ENCODE data around the gene SNCA. TPM values are rescaled to one million over a fixed set of nuclear protein-coding genes. Genes with fewer than 3 reads are reported as not detected.

SNCA gene
- total RNA-seq, 2 donors from 2014 or later: 10.0 to 12.7 TPM

DNA sequence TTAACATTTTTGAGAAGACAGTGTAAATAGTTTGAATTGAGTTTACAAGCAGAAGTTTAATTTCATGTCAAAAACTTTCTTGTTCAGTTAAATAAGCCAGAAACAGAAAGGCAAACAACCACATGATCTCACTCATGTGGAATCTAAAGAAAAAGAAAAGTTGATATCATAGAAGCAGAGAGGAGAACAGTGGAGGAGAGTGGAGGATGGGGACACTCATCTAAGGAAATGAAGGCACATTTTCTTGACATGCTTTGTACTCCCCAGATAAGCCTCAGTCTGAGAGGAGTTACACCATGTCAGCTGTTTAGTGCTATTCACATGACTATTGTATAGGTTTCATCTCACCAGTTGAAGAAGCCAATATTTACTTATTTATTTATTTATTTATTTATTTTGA lies 13.5 kb downstream of the SNCA start:
- intact Hi-C loops (cut with DNase I): no loop called here
- peak in 1 of 2 donors; percentile 47 for ATAC-seq
- no peak for DNase-seq

DNA sequence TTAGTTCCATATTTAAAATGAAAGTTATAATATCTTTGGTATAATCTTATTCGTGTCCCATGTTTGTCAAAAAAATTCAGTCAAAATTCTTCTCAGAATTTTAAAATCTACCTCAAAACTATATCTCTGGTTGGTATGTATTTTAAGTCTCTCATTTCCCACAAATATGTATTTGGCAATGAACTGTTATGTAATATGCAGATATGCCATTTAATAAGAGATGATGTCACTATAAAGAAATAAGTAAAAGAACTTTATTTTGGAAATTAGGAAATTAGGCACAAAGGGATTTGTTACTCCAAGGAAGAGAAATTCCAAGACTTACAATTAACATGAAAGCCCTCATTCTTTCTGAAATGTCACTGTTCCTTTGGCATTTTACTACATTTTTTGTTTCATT lies 15.3 kb downstream of the SNCA start:
- intact Hi-C loops (cut with DNase I): no loop called here
- DNase-seq (no peak), ATAC-seq (no peak)

DNA sequence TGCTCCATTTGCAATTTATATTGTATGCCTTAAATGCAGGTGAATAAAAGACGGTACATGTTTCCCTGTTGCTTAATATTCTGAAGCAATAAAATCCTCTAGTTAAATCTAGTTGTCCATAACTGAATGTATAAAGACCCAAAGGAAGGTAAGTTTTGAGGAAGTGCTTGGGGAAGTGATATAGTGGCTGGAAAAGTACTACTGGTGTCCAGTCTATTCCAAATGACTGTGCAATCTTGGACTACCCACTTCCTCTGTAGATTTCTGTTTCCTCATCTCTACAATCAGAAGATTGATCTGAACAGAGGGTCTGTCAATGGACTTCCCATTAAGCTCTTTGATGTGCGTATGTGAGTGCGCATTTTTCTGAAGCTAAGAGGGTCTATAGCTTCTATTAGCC lies 17.0 kb downstream of the SNCA start:
- no peak for DNase-seq
- intact Hi-C loops (cut with DNase I): no loop called here

DNA sequence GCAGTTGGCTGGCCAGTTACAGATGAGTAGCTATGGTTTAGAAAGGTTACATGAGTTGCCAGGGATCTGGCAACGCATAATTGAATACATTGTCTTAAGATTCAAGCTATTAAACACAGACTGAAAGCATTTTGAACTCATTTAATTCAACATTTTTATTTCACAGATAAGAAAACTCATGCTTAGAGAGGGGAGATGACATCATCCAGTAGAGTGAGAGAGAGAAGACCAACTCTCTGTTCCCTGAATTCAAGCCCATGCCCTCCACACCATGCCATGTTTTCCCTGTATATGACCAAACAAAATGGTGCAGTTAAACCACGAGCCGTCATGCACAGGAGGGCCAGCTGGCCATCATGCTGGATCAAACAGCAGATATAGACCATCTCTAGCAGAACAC lies 22.6 kb downstream of the SNCA start:
- no peak for ATAC-seq
- DNase-seq: no peak
- intact Hi-C loops (cut with DNase I): no loop called here

More for the DNA sequence above, 17.0 kb downstream of the SNCA start:
- ATAC-seq: no peak

DNA sequence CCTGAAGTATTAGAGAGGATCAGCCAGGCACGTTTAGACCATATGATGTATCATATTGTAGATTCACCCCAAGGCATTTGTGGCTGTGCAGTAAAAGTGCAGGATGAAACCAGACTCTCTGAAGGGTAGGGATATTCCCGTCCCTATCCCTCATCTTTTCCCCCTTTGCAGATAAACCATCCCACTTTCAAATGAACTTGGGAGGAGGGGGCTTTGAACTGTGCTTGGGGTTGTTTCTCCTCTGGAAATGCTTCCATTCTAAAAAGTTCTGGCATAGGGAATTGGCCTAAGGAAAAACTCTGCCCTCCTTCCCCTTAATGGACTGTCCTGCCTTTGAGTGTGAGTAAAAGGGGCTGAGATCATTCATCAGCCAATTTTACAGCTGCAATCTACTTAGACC lies 23.8 kb downstream of the SNCA start:
- DNase-seq (no peak), ATAC-seq (no peak)
- intact Hi-C loops (cut with DNase I): no loop called here

DNA sequence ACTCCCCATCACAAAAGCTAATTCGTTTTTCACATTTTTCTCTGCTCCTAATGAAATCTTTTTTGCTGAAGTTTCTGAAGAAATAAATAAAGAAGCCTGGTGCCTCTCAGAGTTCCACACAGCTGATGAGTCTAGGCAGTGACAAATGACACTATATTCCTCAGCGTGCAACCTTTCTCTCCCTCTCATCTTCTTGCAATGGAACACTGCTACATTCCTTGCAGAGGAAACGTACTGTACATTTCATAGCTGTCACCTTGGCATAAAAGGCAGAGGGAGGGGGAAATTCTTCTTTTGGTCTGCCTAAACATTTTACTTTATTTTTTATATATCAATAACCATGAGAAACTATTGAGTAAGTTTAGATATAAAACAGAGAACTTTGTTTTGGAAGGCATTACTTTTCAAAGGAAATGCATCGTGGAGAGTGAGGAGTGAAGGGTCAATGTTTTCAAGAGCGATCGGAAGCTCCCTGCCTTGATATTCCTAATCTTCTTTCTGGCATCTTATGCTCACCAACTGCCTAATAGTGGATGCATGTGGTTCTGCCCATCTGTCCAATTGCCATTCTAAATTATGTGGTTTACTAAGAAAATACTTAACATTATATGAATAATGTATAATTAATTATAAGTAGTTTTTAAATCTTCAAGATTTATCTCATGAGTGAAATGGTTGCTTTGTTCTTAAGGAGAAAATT lies 29.4 kb downstream of the SNCA start:
- DNase-seq (no peak), ATAC-seq (no peak)
- intact Hi-C loops (cut with DNase I): no loop called here

DNA sequence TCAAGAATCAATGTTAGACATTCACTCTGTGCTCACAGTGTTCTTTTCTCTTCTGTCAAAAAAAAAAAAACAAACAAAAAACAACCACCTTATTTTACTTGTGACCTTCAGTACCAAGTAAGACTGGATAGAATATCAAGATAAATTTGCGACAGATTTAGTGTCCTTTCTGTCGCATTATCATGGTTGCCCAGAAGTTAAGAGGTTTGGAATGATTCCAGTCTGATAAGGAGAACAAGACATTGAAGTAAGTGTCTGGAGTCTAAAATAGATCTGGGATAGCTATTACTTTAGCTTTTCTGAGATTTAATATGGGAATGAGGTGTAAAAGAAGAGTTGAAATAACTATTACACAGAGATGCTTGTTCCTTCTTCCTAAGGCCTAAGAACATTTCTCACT lies 31.7 kb downstream of the SNCA start:
- ATAC-seq: no peak
- intact Hi-C loops (cut with DNase I): no loop called here
- no peak for DNase-seq

DNA sequence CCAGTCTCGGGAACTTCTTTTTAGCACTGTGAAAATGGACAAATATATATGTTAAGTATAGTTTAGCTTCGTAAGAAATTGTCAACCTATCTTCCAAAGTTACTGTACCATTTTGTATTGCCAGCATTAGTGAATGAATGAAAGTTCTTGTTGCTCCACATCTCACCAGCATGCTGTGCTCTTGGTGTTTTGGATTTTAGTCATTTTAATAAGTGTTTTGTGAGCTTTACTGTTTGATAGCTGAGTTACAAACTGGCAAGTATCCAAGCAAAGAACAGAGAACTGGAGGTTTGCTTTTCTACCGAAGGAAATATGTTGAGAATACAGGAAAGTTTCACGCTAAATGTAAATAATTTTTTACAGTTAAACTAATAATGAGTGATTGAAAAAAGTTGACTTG lies 33.0 kb downstream of the SNCA start:
- DNase-seq (no peak), ATAC-seq (no peak)
- intact Hi-C loops (cut with DNase I): no loop called here

DNA sequence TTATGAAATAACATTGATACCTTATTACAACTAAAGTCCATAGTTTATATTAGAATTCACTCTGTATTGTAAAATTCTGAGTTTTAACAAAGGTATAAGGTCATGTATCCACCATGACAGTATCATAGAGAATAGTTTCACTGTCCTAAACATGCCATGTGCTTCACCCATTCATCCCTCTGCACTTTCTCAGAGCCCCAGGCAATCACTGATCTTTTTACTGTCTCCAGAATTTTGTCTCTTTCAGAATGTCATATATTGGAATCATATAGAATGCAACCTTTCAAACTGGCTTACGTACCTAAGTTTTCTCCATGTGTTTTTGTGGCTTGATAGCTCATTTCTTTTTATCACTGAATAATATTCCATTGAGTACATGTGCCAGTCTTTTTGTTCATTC lies 33.9 kb downstream of the SNCA start:
- DNase-seq (no peak), ATAC-seq (no peak)
- intact Hi-C loops (cut with DNase I): no loop called here

DNA sequence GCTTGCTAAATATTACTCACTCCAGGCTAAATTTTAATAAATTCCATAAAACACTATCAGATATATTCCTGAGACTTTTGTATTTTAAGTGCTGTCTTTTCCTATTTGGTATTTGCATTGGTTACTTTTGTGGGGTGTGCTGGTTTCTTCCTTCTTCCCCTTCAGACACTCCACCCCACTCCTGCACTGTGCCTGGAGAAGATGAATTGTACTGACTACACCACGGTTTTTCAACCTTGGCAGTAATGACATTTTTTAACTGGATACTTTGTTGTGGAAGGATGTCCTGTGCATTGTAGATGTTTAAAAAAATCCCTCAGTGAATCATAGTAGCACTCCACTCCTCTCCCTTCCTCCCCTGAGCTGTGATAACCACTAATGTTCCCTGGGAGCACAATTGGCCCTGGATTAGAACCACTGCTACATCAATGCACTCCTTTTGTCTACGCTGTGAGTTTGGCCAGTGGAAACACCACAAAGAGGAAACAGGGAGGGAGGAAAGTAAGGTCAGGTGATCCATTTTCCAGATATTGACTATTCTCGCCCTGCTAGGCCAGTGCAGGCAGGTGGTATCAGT lies 36.3 kb downstream of the SNCA start:
- intact Hi-C loops (cut with DNase I): no loop called here
- DNase-seq: no peak
- no peak for ATAC-seq

DNA sequence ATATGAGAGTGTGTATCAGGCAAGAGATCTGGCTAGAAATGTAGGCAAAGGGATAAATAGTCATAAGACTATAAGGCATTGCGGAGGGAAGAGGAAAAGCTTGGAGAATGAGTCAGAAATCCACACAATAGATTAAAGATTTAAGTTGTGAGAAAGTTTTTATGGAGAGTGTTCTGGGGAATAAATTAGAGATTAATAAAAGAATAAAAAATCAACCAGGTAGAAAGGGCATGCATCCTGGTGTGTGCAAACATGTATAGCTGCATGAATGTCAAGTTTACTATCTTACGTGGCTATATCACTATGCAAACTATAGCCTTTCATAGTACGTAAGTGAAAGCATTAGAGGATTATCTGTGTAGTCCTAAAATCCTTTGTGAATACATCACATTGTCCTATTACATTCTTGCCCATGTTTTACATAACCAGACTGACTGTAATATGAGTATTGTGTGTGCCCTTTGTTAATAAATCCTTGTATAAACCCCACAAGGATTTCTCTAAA lies 36.9 kb downstream of the SNCA start:
- intact Hi-C loops (cut with DNase I): no loop called here
- DNase-seq: no peak
- ATAC-seq: no peak

DNA sequence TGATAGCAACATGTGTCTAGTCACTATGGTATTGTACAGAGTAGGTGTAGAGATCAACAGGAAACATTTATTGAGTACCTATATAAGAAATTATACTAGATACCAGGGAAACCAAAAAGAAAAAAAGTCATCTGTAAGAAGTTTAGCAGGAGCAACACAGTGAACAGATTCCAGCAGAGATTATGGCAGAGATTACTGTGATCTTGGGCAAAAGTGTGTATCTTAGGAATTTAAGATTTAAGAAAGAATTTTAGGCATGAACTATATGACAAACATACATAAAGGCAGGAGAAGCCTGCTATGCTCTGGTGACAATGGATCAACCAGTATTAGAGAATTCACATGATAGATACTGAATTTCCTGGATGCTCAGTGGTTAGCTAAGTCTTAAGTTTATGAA lies 37.9 kb downstream of the SNCA start:
- ATAC-seq (no peak), DNase-seq (no peak)
- intact Hi-C loops (cut with DNase I): no loop called here

DNA sequence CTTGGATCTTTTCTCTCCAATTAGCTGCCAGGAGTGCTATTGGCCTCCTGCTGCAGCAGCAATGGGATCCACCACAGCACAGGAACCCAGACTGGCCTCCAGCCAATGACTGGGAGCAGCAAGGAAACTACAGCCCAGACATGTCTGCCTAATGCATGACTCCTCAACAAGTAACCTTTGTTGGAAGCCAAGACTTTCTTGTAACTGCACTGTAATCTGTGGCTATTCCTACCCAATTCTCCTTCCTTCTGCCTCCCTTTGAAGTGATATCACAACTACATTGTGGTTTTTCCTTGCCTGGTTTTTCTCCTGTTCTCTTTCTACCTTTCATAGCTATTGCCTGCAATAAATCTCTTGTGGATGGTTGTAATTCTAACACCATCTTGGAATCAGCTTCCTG lies 39.8 kb downstream of the SNCA start:
- intact Hi-C loops (cut with DNase I): no loop called here
- ATAC-seq (peak in 1 of 2 donors; percentile 16), DNase-seq (no peak)

DNA sequence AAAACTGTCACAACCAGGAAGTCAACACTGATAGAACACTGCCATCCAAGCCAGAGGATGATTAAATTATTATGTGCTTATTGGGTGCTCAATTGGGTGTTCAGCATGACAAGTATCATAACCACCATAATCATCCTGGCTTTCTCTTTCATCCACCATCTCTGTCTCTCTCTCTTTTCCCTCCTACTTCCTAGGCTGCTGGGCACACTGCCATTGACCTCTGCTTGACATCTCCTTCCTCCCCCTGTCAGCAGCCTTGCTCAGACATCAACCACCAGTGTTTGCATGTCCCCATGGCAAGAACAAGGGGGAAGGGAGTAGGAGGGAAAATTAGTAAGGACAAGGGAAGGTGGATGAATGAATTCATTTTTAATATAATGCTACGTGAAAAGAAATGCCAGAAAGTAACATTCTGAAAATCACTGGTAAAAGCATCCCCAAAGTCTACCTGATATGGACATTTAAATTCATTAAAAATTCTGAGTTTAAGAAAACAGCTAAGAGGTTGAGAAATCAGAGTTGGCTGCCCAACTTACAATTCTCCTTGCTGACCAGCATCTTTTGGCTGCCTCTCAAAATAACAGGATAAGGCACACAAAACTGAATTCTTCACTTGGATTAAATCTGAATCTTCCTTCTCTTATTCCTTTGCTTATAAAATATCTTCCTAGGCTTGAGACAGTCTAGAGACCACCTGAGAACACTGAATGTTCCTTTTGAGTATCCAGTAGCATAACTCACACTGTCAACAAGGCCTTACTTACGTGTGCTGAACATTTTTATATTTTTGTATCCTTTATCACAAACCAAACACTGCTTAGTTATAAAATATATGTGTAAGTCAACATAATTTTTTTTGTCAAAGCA lies 48.5 kb downstream of the SNCA start:
- peak in 1 of 2 donors; percentile 95 for ATAC-seq
- intact Hi-C loops (cut with DNase I): no loop called here
- peak; percentile 62 for DNase-seq

DNA sequence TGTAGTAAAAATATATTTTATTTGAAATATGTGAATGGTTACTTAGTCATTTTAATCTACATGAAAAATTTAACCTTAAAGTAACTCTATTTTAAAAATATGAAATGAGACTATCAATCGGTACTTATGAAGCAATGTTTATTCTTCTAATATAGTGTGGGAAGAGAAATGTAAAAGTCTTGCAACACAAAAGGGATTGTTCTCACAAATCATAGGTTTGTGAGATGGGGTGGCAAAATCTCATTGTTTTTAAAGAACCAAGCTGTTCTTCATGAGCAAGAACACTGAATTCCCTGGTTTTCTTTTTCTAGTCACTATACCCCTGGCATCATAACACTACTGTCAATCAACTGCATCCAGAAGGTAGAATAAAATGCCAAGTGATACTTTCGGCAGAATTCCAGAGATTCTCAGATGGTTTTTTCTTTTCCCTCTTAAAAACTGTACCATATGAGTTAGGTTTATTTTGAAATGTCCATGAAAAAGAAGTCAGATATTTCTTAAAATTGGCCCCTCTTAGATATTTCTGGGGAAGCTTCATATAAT lies 52.2 kb downstream of the SNCA start:
- ATAC-seq: no peak
- intact Hi-C loops (cut with DNase I): no loop called here
- DNase-seq: no peak

DNA sequence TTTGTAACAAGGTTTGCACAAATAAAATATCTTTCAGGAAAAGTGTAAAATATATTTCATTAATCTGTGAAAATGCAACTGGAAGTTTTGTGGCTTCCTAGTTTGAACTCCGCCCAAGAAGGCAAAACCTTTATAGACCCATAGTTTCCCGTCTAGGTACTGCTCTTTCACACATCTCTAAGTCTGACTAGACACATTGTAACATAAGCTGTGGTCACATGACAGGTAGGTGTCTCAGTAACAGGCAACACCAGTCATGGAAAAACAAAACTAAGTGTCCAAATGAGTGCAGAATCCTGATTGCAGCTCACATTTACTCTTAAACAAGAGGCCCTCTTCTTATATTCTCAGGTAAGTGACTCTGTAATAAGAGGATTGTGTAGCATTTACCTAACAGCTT lies 55.6 kb downstream of the SNCA start:
- intact Hi-C loops (cut with DNase I): no loop called here
- no peak for DNase-seq
- no peak for ATAC-seq

DNA sequence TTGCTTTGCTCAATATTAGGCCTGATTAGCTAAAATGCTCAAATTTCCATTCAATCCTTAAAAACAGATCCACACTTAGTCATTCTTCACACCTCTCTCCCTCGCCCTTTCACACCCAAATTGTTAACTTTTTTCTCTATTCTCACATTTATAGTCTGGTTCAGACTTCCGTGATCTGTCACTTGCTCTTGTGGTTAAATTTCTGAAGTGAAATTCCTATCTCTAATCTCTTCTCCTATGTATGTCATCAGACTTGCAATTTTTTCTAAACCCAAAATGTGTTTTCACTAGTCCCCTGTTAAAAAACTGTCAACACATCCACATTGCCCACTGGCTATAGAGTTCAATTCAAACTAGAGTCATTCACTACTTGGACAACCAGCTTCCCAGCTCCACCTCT lies 63.2 kb downstream of the SNCA start:
- DNase-seq (no peak), ATAC-seq (no peak)
- intact Hi-C loops (cut with DNase I): no loop called here

DNA sequence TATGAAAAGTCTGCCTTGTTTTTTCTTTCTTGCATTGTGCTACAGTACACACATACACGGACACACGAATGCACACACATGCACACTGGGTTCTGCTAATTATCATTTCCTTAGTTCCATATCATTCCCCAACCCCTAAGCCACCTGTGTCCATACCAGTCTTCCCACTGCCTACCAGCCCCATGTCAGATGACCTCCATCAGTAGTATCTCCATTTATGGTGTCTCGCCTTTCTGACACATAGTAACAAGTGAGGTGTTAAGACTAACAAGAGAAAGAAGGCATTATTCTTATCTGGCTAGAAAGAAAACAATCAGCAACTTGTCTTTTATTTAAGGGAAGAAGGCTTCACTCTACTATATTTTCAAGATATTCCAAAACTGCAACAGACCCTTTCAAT lies 67.1 kb downstream of the SNCA start:
- DNase-seq (no peak), ATAC-seq (no peak)
- intact Hi-C loops (cut with DNase I): no loop called here

DNA sequence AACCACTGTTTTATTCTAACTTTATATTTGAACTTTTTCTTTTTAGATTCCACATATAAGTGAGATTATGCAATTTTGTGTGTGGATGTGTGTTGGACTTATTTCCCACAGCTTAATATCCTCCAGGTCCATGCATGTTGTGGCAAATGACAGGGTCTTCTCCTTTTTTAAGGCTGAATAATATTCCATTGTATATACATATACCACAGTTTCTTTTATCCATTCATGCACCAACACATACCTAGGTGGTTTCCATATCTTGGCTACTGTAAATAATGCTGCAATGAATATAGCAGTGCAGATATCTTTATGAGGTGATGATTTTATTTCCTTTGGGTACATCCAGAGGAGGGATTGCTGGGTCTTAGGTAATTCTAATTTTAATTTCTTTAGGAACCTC lies 69.0 kb downstream of the SNCA start:
- intact Hi-C loops (cut with DNase I): no loop called here
- ATAC-seq (no peak), DNase-seq (no peak)

DNA sequence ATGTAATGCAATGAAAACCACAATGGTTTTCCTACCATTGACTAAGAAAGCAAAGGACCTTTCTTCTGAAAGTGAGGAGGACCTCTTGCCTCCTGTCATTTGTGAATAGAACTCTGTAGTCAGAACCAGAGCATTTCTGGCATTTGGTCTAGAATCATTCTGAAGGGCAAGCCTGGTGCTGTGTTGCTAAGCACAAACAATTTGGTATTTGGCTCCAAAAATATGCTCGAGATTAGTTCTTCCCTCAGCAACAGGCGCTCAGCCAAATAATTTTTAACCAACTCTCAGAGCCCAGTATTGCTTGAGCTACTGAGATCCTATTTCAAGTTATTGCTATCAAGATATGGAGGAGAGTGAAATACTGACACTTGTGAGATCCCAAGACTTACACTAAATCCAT lies 71.0 kb downstream of the SNCA start:
- DNase-seq (no peak), ATAC-seq (peak; percentile 88 to 92)
- intact Hi-C loops (cut with DNase I): no loop called here
